Measurements from ENCODE around the gene TOLLIP.
"Not testable (repeated sequence)": the region's sequence is repeated elsewhere in the genome, so short reads cannot be mapped to it uniquely, and the experiment has no call there.

Gene TOLLIP

GRCh38 chr11:1349327-1350041, 40.1 kb upstream of the TOLLIP start:
- no peak for TF ChIP-seq JUND (IDR thresholded peaks at IDR 0.05; ENCODE audit: low read depth)
- no peak for DNase-seq (ENCODE audit: low read depth in 1 of 2, low spot score in 1 of 2)
- in situ Hi-C loops (cut with HindIII; ENCODE audit: low pct_unique_long_range_greater_than_20kb, low sequenced_read_pairs) = no loop called here

- in situ Hi-C loops (cut with HindIII; ENCODE audit: low pct_unique_long_range_greater_than_20kb, low sequenced_read_pairs) = no loop called here
- no peak for DNase-seq (ENCODE audit: low read depth in 1 of 2, low spot score in 1 of 2)
- TF ChIP-seq JUND (IDR thresholded peaks at IDR 0.05; ENCODE audit: low read depth) = no peak
Observed at GRCh38 chr11:1348796-1349326, 39.4 kb upstream of the TOLLIP start.

- in situ Hi-C loops (cut with HindIII; ENCODE audit: low pct_unique_long_range_greater_than_20kb, low sequenced_read_pairs) = no loop called here
- TF ChIP-seq JUND (IDR thresholded peaks at IDR 0.05; ENCODE audit: low read depth) = no peak
- no peak for DNase-seq (ENCODE audit: low read depth in 1 of 2, low spot score in 1 of 2)
Observed at GRCh38 chr11:1348146-1348795, 38.8 kb upstream of the TOLLIP start.

GRCh38 chr11:1347411-1347999, 38.1 kb upstream of the TOLLIP start:
- in situ Hi-C loops (cut with HindIII; ENCODE audit: low pct_unique_long_range_greater_than_20kb, low sequenced_read_pairs); DNase-seq (ENCODE audit: low read depth in 1 of 2, low spot score in 1 of 2): not testable (repeated sequence)

- TF ChIP-seq JUND (IDR thresholded peaks at IDR 0.05; ENCODE audit: low read depth) = no peak
- in situ Hi-C loops (cut with HindIII; ENCODE audit: low pct_unique_long_range_greater_than_20kb, low sequenced_read_pairs) = no loop called here
- no peak for DNase-seq (ENCODE audit: low read depth in 1 of 2, low spot score in 1 of 2)
Observed at GRCh38 chr11:1346669-1347390, 37.4 kb upstream of the TOLLIP start.

- in situ Hi-C loops (cut with HindIII; ENCODE audit: low pct_unique_long_range_greater_than_20kb, low sequenced_read_pairs) = no loop called here
- no peak for TF ChIP-seq JUND (IDR thresholded peaks at IDR 0.05; ENCODE audit: low read depth)
- DNase-seq (ENCODE audit: low read depth in 1 of 2, low spot score in 1 of 2) = no peak
Observed at GRCh38 chr11:1345737-1346513, 36.5 kb upstream of the TOLLIP start.

GRCh38 chr11:1344056-1344635, 34.7 kb upstream of the TOLLIP start:
- TF ChIP-seq JUND (IDR thresholded peaks at IDR 0.05; ENCODE audit: low read depth) = no peak
- in situ Hi-C loops (cut with HindIII; ENCODE audit: low pct_unique_long_range_greater_than_20kb, low sequenced_read_pairs) = no loop called here
- no peak for DNase-seq (ENCODE audit: low read depth in 1 of 2, low spot score in 1 of 2)

- DNase-seq (ENCODE audit: low read depth in 1 of 2, low spot score in 1 of 2) = no peak
- TF ChIP-seq JUND (IDR thresholded peaks at IDR 0.05; ENCODE audit: low read depth) = no peak
- in situ Hi-C loops (cut with HindIII; ENCODE audit: low pct_unique_long_range_greater_than_20kb, low sequenced_read_pairs) = no loop called here
Observed at GRCh38 chr11:1343391-1344055, 34.1 kb upstream of the TOLLIP start.

- in situ Hi-C loops (cut with HindIII; ENCODE audit: low pct_unique_long_range_greater_than_20kb, low sequenced_read_pairs) = no loop called here
- TF ChIP-seq JUND (IDR thresholded peaks at IDR 0.05; ENCODE audit: low read depth) = no peak
- DNase-seq (ENCODE audit: low read depth in 1 of 2, low spot score in 1 of 2) = no peak
Observed at GRCh38 chr11:1342946-1343345, 33.5 kb upstream of the TOLLIP start.

GRCh38 chr11:1341928-1342524, 32.6 kb upstream of the TOLLIP start:
- in situ Hi-C loops (cut with HindIII; ENCODE audit: low pct_unique_long_range_greater_than_20kb, low sequenced_read_pairs) = no loop called here
- DNase-seq (ENCODE audit: low read depth in 1 of 2, low spot score in 1 of 2) = peak in 1 of 2 experiments; percentile 22
- TF ChIP-seq JUND (IDR thresholded peaks at IDR 0.05; ENCODE audit: low read depth) = no peak

GRCh38 chr11:1341226-1341625, 31.8 kb upstream of the TOLLIP start:
- in situ Hi-C loops (cut with HindIII; ENCODE audit: low pct_unique_long_range_greater_than_20kb, low sequenced_read_pairs); DNase-seq (ENCODE audit: low read depth in 1 of 2, low spot score in 1 of 2): not testable (repeated sequence)
